IMR-90 (cell line): ENCODE measurements around the gene PTPRN2. TPM values are rescaled to one million over a fixed set of nuclear protein-coding genes. Genes with fewer than 3 reads are reported as not detected.

Source experiments
- ATAC-seq: fragments of 200-7000 bp; cut with Tn5 transposase; 2 replicates; pipeline ENCODE4 v1.9.1; 2020; ENCODE audit warnings: low read depth, mild to moderate bottlenecking, moderate library complexity
- BruUV-seq: library from RNA; stranded (reverse); fragments of 400-500 nt; replicated peaks from 2 replicates; lab custom pipeline; 2021; lab: Mats Ljungman, UMichigan
- CTCF ChIA-PET: fragments of 300-600 bp; formaldehyde crosslinking; extraction: SDS; loops from one replicate; lab custom pipeline; 2021; ENCODE audit warnings: antibody characterized with exemption; lab: Yijun Ruan, JAX
- POLR2A ChIA-PET: fragments of 300-600 bp; sonication (Branson Sonifier 250); formaldehyde crosslinking; loops from one replicate; lab custom pipeline; 2022; ENCODE audit warnings: antibody characterized with exemption; ENCODE audit not compliant: unreplicated experiment; lab: Charles Lee
- DNase-seq: peaks from one replicate; pipeline ENCODE4 v3.0.0; 2013
- H2AFZ ChIP-seq: replicated peaks from 2 replicates; pipeline ENCODE3; 2013; ENCODE audit warnings: low read length, mild to moderate bottlenecking; ENCODE audit not compliant: poor library complexity
- H2AK5ac ChIP-seq: 2 replicates; pipeline ENCODE4 v1.6.1; 2013; ENCODE audit warnings: low read depth, low read length, inconsistent platforms
- H2AK9ac ChIP-seq: replicated peaks from 2 replicates; pipeline ENCODE3; 2013; ENCODE audit warnings: mild to moderate bottlenecking, low read depth, low read length, moderate library complexity; ENCODE audit not compliant: poor library complexity
- H2BK120ac ChIP-seq: 2 replicates; pipeline ENCODE4 v1.6.1; 2013; ENCODE audit warnings: low read depth, low read length, inconsistent platforms
- H2BK15ac ChIP-seq: 3 replicates; pipeline ENCODE4 v1.6.1; 2013; ENCODE audit warnings: low read depth, low read length, inconsistent platforms
- H2BK20ac ChIP-seq: 2 replicates; pipeline ENCODE4 v1.6.1; 2013; ENCODE audit warnings: low read depth, mild to moderate bottlenecking, inconsistent platforms, low read length, moderate library complexity
- H2BK5ac ChIP-seq: 2 replicates; pipeline ENCODE4 v1.6.1; 2013; ENCODE audit warnings: mild to moderate bottlenecking, low read depth, low read length, inconsistent platforms; ENCODE audit not compliant: poor library complexity, severe bottlenecking
- H3K14ac ChIP-seq: replicated peaks from 2 replicates; pipeline ENCODE4 v1.6.1; 2013; ENCODE audit warnings: low read depth, low read length, inconsistent platforms
- H3K18ac ChIP-seq: 2 replicates; pipeline ENCODE4 v1.6.1; 2013; ENCODE audit warnings: low read depth, low read length, control low read depth
- H3K23ac ChIP-seq: 2 replicates; pipeline ENCODE4 v1.6.1; 2013; ENCODE audit warnings: low read depth, low read length, inconsistent platforms
- H3K27ac ChIP-seq: 2 replicates; pipeline ENCODE4 v1.5.1; 2013; ENCODE audit warnings: mild to moderate bottlenecking, control low read depth, low read length; ENCODE audit not compliant: insufficient read depth
- H3K27me3 ChIP-seq: 2 replicates; pipeline ENCODE4 v1.6.1; 2013; ENCODE audit warnings: low read length; ENCODE audit not compliant: control insufficient read depth, insufficient read depth
- H3K36me3 ChIP-seq: 2 replicates; pipeline ENCODE4 v1.6.1; 2013; ENCODE audit warnings: low read length, mixed read lengths; ENCODE audit not compliant: control insufficient read depth, insufficient read depth
- H3K4ac ChIP-seq: 2 replicates; pipeline ENCODE4 v1.6.1; 2013; ENCODE audit warnings: low read depth, low read length, inconsistent platforms
- H3K4me1 ChIP-seq: 2 replicates; pipeline ENCODE4 v1.6.1; 2013; ENCODE audit warnings: low read length, mixed read lengths; ENCODE audit not compliant: control insufficient read depth, insufficient read depth
- H3K4me2 ChIP-seq: 2 replicates; pipeline ENCODE4 v1.6.1; 2013; ENCODE audit warnings: low read depth, mild to moderate bottlenecking, control low read depth, low read length, moderate library complexity
- H3K4me3 ChIP-seq: 2 replicates; pipeline ENCODE4 v1.5.1; 2013; ENCODE audit warnings: low read depth, mild to moderate bottlenecking, control low read depth, low read length, moderate library complexity; ENCODE audit not compliant: insufficient read depth
- H3K56ac ChIP-seq: 2 replicates; pipeline ENCODE4 v1.6.1; 2013; ENCODE audit warnings: low read length, inconsistent platforms; ENCODE audit not compliant: insufficient read depth; ENCODE audit errors: extremely low read depth
- H3K79me1 ChIP-seq, 2 experiments: 2 replicates each; pipeline ENCODE4 v1.6.1; 2013; ENCODE audit warnings: low read length in 2 of 2, inconsistent platforms in 1 of 2, low read depth in 1 of 2
- H3K9ac ChIP-seq: 2 replicates; pipeline ENCODE4 v1.6.1; 2013; ENCODE audit warnings: low read depth, low read length, control low read depth
- H3K9me1 ChIP-seq: 2 replicates; pipeline ENCODE4 v1.6.1; 2013; ENCODE audit warnings: low read length, inconsistent platforms; ENCODE audit not compliant: insufficient read depth
- H3K9me3 ChIP-seq: 2 replicates; pipeline ENCODE4 v1.6.1; 2013; ENCODE audit warnings: low read length; ENCODE audit not compliant: control insufficient read depth, insufficient read depth
- H4K20me1 ChIP-seq: 2 replicates; pipeline ENCODE4 v1.6.1; 2013; ENCODE audit warnings: low read length, inconsistent platforms; ENCODE audit not compliant: insufficient read depth
- H4K5ac ChIP-seq: 2 replicates; pipeline ENCODE4 v1.6.1; 2013; ENCODE audit warnings: mild to moderate bottlenecking, low read depth, low read length, control low read depth
- H4K8ac ChIP-seq, 2 experiments: 2 replicates each; pipeline ENCODE4 v1.6.1; 2013; ENCODE audit warnings: low read depth in 2 of 2, low read length in 2 of 2, control low read depth in 1 of 2, inconsistent platforms in 1 of 2
- H4K91ac ChIP-seq: 2 replicates; pipeline ENCODE4 v1.6.1; 2013; ENCODE audit warnings: low read depth, low read length, inconsistent platforms; ENCODE audit not compliant: insufficient read depth
- CHD1 ChIP-seq: IDR thresholded peaks from 2 replicates; pipeline ENCODE4 v1.6.1; 2012; ENCODE audit warnings: low read depth, low read length, improper control_type of control experiment
- WGBS, 2 experiments: methylation state at CpG; one replicate each; pipeline versions ENCODE4 v1.1.5 to v1.1.7; 2013; ENCODE audit warnings: missing lambda C conversion rate in 2 of 2; ENCODE audit not compliant: insufficient read length in 1 of 2; ENCODE audit errors: extremely low coverage in 2 of 2; 5-methylcytosine and 5-hydroxymethylcytosine counted together
- dilution Hi-C: fragments of 300-500 bp; cut with HindIII; formaldehyde crosslinking; loops from one replicate; pipeline ENCODE4 v1.14.3; 2018; ENCODE audit warnings: low sequenced_read_pairs; ENCODE audit not compliant: unreplicated experiment
- in situ Hi-C: fragments of 300-500 bp; cut with MboI; formaldehyde crosslinking; loops from 3 replicates; pipeline ENCODE4 v1.14.3; 2019; ENCODE audit warnings: low sequenced_read_pairs, inconsistent platforms, mixed read lengths
- intact Hi-C: fragments of 100-400 bp; cut with micrococcal nuclease; formaldehyde crosslinking; loops from 2 replicates; pipeline ENCODE4 v1.10.0; 2022
- polyA plus RNA-seq, 3 experiments: library from polyadenylated mRNA; depleted of rRNA; stranded (reverse); fragments of >200 nt; gene quantifications; 2 replicates each; pipeline ENCODE4 v1.2.3, GENCODE V29; 2012; ENCODE audit warnings: low replicate concordance in 1 of 3
- total RNA-seq: library from RNA; depleted of rRNA; stranded (reverse); fragments of >200 nt; gene quantifications from 2 replicates; pipeline ENCODE4 v1.2.3, GENCODE V29; 2012

Gene PTPRN2
- total and polyA plus RNA-seq, 2 of the 4 experiments (the other 2 are of a cell fraction) = 0.03 TPM; not detected in 1

DNA sequence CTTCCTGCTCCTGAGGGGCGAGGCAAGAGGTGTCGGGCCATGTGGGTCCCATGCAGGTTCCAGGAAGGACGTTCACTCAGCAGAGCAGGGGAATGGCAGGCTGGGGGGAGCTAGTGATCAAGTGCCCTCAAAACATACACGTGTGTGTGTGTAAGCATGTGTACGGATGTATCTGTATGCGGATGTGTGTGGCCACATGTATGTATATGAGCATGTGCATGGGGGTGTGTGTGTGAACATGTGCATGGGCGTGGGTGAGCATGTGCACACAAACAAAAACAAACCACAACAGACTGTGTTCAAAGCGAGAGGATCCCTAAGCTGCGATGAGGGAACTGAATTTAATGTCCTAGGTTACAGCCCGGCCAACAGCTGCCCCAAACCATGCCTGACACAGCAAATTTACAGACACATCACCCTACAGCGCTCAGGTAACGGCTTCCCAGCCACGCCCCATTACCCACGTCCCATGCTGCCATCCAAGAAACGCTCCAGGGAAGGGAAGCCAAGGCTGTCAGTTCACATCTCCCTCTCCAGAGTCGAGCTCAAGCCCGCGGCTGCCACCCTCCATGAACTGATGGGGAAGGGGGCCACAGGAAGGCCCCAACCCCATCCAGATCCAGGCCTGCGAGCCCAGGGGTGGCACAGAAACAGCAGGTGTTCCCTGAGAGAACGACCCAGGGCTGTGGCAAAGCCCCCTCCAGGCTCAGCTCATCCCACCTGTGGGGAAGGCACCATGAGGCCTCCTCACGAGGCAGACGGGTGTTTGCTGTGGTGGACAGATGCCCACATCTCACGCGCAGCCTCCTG is 56.6 kb downstream of the PTPRN2 start:
- no peaks in the 10 kb centered on the region for H4K20me1 ChIP-seq
- H3K4me3 ChIP-seq = no peak overlapping the region
- no peaks in the 10 kb centered on the region for H3K36me3 ChIP-seq
- in situ Hi-C loops = no loop called here
- no peak overlapping the region for H3K9ac ChIP-seq
- ATAC-seq = no peak
- H3K9me1 ChIP-seq = no peaks in the 10 kb centered on the region
- intact Hi-C loops = no loop called here
- no peak overlapping the region for H2BK5ac ChIP-seq
- WGBS, 2 experiments = no CpG with 5 or more reads among the region's 24 CpGs
- DNase-seq = no peak
- H3K27ac ChIP-seq = no peak overlapping the region
- no peak overlapping the region for H2AFZ ChIP-seq
- no peak overlapping the region for H3K18ac ChIP-seq
- no peak overlapping the region for H2AK9ac ChIP-seq
- H2AK5ac ChIP-seq = no peak overlapping the region
- no peaks in the 10 kb centered on the region for H3K4me1 ChIP-seq
- BruUV-seq = no TSS peak
- peaks cover 69% of the 10 kb centered on the region for H3K9me3 ChIP-seq
- no peak for TF ChIP-seq CHD1
- H3K14ac ChIP-seq = no peak overlapping the region
- dilution Hi-C loops = no loop called here
- H3K4ac ChIP-seq = no peak overlapping the region
- no peak overlapping the region for H3K4me2 ChIP-seq
- H3K27me3 ChIP-seq = no peaks in the 10 kb centered on the region
- H4K8ac ChIP-seq = no peak overlapping the region
- no peak overlapping the region for H4K5ac ChIP-seq
- H4K91ac ChIP-seq = no peak overlapping the region
- H2BK120ac ChIP-seq = no peak overlapping the region
- ChIA-PET CTCF (no interaction called here), POLR2A (no interaction called here)
- H2BK15ac ChIP-seq = no peak overlapping the region
- H3K79me1 ChIP-seq = no peaks in the 10 kb centered on the region
- no peak overlapping the region for H3K56ac ChIP-seq
- H2BK20ac ChIP-seq = no peak overlapping the region
- no peak overlapping the region for H3K23ac ChIP-seq
